ENCODE data around the gene L3MBTL4.

DNA sequence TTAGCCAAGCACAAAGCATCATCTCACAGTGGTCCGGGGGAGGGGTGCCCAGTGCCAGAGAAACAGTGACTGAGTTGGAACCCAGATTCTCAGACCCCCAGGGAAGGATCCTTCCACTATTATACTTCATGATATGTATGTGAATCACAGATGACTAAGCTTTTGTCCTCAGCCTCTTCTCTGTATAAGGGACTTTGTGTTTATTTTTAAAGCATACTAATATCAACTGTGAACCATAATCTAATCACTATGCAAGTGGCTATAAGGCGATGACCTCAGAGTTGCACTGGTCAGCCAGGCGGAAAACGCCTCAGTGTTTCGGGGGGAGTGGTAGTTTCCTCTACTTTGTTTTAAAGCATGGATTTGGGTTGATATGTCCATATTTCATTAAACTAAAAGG lies 359.0 kb downstream of the L3MBTL4 start:
- no peak for TF ChIP-seq CEBPB (IDR thresholded peaks at IDR 0.05)
- no peak for TF ChIP-seq RAD21 (IDR thresholded peaks at IDR 0.05; ENCODE audit: low read depth)
- no peak for TF ChIP-seq EP300 (IDR thresholded peaks at IDR 0.05; ENCODE audit: borderline replicate concordance)
- TF ChIP-seq EGR1 (IDR thresholded peaks at IDR 0.05), result no peak
- TF ChIP-seq CREB1 (IDR thresholded peaks at IDR 0.05; ENCODE audit: low read depth), result no peak
- no peak for TF ChIP-seq TAF1 (IDR thresholded peaks at IDR 0.05; ENCODE audit: low read depth)
